GM03348 (cell line): ENCODE data around the gene SLC35F1.

Experiments used
- DNase-seq: peaks from one replicate; pipeline ENCODE4 v3.0.0; 2012; ENCODE audit warnings: low spot score

Gene SLC35F1

DNA sequence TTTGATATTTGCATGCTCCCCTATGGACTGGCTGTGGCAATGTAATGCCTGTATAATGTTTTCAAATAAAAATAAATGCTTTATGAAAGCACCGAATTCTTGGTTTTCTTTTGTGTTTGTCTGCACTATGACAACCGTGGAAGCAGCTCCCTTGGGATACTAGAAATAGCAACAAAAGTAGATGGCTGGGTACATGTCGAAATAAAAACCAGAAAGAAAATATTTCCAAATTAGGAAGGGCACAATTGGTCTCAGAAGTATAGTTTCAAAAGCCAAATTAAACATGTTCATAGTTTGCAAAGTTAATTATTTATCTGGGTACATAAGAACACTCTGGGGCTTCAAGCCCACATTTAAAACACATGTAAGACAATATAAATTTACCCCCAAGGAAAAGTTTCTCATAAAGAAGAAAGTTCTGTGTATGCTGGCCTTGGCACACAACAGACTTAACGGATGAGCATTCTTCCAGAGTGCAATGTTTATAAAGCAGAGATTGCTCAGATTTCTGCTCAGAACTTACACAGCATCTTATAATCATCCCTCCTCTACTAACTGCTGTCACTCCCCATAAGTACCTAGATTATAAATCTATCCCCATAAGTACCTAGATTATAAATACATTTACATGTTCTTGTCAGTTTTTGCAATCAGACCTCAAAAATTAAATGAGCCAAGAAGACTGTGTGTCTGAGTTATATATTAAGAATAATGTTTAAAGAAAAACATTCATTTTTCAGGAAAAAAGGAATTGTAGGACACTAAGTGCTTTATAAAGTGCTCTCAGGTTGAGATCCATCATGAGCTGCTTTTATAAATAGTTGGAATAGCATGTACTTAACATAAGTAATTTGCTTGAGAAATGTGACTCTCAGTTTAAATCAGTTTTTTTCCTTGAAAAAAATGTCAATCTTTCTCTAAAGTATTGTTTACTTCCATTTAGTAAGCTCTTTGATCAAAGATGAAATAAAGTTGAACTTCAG is 410.8 kb downstream of the SLC35F1 start:
- DNase-seq = no peak

DNA sequence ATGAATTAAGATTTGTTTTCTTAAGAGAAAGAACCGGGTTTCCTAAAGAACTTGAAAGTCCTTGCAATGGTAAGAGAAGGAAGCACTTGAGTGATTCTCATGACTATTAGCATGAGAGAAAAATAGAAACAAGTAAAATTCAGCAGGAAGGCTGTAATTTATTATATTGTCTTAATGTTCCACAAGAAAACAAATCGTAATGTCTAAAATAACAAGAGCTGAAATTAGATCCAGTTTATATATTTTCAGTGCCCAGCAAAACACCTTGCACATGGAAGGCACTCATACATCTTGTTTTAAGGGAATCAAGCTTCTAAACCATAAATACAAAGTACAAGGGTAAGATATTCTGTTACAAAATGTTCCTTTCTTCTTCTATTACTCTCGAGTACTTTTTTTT is 411.6 kb downstream of the SLC35F1 start:
- DNase-seq = no peak

DNA sequence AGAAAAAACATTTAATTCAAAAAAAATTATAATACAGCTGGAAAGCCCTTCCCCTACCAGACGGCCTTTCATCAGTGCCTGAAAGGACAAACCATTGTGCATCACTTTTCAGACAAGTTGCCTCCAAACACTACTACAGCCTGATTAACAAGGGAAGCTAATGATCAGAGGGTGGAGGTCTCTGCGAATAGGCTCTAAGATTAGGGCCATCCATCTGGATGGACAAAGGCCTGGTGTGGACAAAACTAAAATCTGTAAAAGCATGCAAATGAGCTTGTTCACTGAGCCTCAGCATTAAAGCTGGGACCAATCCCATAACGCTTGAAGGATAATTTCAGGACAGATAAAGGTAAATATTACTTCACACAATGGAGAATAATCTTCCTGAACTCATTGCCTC is 412.4 kb downstream of the SLC35F1 start:
- no peak for DNase-seq

DNA sequence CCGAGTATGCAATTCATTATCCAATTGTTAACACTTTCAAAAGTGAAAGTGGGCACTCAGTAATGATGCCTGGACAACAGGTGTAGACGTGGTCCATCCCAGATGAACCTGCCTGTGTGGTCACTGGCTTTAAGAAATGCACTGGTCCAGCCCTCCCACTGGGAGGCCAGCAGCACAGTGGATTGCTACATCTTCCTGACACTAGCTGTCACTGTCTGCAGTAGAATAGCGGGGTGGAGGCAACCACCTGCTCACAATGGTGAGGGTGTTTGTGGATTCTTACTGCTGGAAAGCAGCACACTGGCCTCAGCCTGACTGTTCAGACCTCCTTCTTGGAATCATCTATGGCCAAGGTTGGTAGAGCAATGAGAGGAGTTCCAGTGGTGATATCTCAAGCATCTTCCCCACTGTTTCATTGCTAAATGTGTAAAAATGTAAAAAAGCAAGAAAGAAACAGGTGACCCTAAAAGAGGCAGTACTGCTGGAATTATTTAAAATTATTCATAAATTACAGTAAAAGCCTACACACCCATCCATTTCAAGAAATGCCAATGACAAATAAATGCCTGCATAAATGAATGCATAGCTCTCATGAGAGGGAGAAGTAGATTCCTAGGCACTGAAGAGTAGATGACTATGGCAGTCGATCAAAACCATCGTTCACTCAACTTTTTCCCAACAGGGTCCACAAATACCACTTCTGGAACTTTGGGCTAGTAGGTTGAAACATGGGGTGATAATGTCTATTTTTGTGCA is 413.0 kb downstream of the SLC35F1 start:
- DNase-seq = no peak

DNA sequence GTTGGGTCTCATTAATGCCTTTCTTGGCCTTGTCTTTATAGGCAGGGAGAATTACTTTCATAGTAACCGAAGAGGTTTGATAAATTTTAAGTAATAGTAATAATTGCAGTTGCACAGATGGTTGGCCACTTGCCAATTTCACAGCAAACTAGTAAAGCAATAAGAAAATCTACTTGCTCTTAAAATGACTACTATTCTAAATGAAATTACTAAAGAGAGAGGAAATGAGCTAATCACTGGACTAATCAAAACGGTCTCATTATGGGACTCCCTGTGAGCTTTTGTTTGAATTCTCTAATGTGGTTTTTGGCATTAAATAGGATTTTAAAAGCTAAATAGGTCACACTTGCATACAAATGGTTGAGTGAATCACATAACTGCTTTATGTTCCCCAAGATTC is 413.6 kb downstream of the SLC35F1 start:
- DNase-seq = no peak

DNA sequence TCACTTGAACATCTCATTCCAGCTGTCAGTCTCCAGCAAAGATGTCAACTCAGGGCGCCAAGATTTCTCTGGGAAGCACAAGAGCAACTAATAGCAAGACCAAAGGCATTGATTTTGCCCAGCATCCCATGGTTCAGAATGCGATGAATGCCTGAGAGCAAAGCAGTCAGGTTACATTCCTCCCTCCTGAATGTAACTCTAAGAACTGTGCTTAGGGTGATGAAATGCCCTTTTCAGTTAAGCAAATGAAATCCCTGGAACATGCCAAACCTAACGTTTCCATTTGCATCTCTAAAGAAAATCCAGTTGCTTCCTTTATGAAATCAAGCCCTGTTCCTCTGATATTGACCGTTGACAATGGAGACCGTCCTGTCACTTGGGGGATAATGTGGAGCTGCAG is 417.1 kb downstream of the SLC35F1 start:
- no peak for DNase-seq

DNA sequence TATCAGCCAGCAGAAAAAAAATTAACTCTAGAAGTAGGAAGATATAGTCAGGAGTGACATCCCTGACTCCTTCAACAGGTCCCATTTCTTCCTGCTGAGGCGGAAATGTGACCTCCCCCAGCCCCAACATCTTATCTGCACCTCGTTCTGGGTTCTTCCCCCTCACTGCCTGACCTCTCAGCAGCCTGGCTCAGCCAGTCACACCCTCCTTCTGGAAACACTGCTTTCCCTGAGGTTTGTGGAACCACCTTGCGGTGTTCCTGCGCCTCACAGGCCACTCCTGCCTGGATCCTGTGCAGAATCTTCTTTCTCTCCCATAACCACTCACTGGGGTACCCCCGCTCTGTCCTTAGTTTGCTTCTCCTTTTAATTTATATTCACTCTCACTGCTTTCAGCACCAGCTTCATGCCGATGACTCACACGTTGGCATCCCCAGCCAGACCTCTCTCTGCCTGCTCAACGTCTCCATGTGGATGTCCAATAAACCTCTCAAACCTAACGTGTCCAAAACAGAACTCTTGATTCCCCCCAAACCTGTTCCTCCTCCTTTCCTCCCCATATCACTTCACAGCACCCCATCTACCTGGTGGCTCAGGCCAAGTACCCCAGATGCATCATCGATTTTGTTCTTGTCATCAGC is 418.3 kb downstream of the SLC35F1 start:
- DNase-seq = peak; percentile 21

DNA sequence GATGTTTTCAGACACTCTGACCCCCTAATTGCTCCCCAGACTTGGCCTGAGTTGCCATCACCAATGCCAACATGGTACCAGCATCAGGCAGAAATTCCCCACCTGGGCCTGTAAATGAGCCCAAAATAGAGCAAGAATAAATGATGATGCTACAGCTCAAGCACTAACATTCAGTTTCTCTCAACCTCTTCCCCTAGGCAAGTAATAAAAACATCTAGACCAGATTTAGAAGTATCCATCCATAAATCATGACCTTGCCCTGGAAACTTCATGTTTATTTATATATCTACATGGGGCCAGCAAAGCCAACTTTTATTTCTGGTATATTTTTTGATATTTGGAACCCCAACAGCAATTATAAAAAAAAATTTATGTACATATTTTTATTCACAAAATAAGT is 419.6 kb downstream of the SLC35F1 start:
- DNase-seq = no peak

DNA sequence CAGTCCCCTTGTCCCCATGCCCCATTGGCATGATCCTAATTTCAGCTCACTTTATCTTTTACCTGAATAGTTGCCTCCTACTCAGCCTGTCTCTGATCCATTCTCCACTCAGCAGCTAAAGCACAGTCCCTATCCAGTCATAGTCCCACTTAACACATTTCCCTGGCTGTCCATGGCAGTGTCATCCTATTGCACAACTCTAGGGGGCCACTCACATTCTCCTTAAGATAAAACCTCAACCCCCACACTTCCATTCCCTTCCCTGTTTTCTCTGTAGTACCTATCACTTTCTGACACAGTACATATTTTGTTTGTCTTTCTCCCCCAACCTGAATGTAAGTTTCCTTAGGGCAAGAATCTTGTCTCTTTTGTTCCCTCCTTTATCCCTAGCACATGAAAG is 420.2 kb downstream of the SLC35F1 start:
- no peak for DNase-seq

DNA sequence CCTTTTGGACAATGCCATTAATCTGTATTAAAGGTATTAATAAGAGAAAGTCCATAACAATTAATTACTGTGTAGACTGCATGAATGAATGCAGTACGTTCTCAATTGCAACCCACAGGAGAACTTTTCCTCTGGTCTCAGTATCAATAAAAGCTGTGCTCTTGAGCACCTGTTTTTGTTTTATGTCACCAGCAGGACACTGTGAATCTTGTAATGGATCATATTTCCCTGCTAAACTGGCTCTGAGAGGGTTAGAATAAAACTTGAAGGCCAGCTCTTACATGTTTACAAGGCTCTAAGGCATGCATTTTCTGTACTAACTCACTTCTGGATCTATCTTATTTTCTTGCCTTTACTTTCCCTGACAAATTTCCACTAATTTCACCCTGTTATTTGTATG is 426.7 kb downstream of the SLC35F1 start:
- no peak for DNase-seq

DNA sequence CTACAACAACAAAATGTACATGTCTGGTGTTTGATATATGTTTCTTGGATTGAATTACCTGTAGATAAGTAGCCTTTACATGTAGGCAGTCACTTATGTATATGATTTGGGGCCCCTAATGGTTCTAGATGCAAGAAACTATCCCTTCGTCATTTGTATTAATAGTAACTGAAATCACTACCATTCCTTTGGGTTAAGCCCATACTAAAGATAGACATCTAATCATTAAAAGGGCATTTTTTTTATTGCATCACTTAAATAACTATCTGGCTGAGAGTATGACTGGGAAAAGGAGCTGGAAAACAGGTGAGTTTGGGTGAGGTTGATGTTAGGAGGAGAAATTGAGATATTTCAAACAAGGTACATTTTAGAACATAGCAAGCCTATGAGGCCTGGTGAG is 427.6 kb downstream of the SLC35F1 start:
- DNase-seq = no peak

DNA sequence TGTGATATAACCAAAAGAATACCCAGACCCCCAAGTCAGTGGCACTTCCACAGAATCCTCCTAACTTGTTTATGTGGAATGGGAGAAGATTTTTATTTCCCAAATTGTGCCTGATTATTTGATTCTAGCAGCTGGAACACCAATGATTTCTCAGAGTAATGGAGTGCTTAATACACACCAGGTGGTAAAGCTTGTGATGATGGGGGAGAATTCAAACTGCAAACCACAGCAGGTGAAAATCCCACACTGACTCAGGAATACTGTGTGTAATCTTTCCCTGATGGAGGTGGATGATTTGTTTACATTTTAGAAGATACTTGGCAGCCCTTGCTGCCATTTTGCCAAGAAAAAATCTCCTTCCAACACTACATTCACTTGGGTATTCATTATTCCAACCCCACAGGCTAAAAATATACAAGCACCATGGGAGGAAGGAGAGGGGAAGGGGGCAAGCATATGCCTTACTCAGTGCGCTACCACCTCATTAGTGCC is 428.3 kb downstream of the SLC35F1 start:
- DNase-seq = no peak

DNA sequence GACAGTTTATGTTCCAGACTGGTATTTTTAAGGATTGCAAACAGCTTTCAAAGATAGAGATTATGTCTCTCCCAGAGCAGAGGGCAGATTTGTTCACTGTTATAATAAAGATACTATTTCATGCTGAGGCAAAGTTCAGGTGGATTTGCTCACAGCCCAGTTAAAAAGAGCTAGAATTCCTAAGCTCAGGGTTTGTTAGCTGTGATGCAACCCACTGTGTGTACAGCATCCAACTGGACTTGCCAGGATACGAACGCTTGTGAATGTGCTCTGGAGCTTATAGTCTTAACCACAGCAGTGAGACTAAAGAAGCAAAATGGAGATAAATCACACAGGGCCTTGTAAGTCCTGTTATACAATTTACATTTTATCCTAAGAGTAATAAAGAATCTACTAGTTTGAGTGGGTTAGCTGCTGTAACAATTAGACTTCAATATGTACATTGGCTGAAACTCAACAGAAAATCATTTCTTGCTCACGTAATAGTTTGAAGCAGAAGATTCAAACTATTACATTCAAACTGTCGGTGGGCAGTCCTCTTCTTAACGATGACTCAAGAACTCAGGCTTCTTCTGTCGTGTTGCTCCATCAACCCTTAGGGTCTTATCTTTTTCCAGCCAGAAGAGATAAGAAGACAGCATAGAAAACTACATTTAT is 437.1 kb downstream of the SLC35F1 start:
- no peak for DNase-seq

DNA sequence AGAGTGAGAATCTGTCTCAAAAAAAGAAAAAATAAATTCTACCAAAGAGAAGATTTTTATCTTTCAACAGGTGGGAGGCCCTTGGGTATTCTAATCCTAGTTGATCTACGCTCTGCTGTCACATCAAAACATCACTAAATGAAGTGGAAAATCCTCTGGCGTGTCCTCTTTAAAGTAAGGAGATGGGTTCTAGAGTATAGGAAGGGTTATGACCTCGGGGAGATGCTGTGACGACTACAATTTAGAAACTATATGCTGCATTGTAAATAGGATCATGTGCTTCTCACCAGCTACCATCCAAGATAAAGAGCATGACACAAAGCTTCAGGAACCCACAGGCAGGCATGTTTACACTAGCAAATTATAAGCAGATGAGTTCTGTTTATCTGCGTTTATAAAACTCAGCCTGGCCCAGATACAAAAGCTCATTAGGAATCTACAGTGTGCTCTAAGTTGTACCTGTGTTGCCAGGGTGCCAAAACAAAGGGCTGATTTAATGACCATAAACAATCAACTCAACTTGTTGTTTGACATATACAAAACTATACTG is 443.9 kb downstream of the SLC35F1 start:
- no peak for DNase-seq

DNA sequence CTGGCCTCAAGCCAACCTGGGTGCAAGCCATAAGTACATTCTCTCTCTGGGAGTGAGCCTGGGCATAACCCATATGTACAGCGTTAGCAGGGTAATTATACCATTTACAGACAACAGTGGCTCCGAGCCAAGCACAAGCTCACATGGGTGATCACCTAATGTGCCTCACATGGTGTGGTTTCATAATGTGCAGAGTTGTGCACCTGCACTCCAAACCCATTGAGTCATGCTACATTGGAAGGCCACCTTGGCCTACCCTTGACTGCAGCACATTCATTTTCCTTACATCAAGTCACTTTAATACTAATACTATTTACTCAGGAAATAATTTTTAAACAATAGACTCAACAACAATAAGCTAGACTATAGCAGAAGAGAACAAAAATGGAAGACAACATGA is 446.5 kb downstream of the SLC35F1 start:
- no peak for DNase-seq

DNA sequence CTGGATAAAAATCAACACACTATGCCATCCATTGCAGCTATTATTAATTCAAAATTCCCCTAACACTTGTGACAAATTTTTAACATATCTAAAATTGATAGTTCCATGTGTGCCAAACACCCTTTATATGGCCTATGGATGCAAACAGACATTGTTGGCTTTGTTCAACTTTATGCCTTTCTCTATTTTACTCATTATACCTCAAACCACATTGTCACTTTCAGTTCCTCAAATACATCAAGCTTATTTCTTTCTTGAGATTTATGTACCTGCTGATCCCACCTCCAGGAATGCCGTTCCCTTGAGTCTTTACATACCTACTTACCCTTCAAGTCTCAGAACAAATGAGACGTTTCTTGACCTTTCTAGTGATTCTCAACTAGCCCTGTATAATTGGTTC is 447.6 kb downstream of the SLC35F1 start:
- DNase-seq = no peak

DNA sequence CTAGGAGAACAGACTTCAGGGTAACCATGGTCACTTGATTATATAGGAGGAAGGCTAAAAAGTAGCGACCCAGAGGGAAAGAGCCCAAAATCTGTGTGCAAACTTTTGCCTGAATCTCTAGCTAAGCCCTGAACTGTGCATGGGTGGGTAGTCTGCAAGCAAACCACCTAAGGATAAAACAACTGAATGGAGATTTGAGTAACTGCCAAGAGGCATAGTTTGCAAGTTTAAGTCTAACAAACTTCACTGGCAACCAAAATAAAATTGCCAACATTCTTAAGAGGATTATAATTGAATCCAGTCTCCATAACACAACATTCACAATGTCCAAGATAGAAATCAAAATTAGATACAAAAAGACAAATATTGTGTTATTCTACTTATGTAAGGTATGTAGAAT is 449.0 kb downstream of the SLC35F1 start:
- DNase-seq = no peak

DNA sequence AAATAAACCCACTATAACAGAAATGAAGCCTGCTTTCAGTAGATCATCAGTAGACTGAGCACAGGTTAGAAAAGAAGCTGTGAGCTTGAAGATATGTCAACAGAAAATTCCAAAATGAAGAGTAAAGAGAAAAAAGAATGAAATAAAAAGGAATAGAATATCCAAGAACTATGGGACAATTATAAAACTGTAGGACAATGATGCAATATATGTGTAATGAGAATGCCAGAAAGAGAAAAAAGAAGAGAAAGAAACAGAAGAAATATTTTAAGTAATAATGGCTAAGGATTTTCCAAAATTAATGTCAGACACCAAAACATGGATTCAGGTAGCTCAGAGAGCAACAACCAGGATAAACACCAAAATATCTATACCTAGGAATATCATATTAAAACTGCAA is 449.6 kb downstream of the SLC35F1 start:
- DNase-seq = no peak
